Dermis blood vessel endothelial cell (primary cell): Measurements from ENCODE around the gene RHOBTB1. TPM values are rescaled to one million over a fixed set of nuclear protein-coding genes. Genes with fewer than 3 reads are reported as not detected.

Experiments
- total RNA-seq: library from RNA; depleted of rRNA; stranded (reverse); fragments of >200 nt; gene quantifications from 2 replicates; pipeline ENCODE4 v1.2.3, GENCODE V29; 2014

Gene RHOBTB1
- total RNA-seq, 1 donor from 2014 or later = 45.6 TPM

Other genes starting within 250 kb of the RHOBTB1 start
- 38.8 and 100 TPM in 2 replicates for gene CDK1, start 165.7 kb downstream of the RHOBTB1 start, total RNA-seq